Stimulated activated CD8-positive, alpha-beta memory T cell treated with anti-CD3 and anti-CD28 coated beads, Interleukin-7, amount 100 ng/mL, for 1 hour (primary cell): ENCODE results near the gene KCTD3.

Experiments used
- DNase-seq, 2 donors: peaks; one replicate each; pipeline ENCODE4 v3.0.0-alpha.2; 2020; ENCODE audit warnings: low read depth in 2 of 2

The KCTD3 gene

DNA sequence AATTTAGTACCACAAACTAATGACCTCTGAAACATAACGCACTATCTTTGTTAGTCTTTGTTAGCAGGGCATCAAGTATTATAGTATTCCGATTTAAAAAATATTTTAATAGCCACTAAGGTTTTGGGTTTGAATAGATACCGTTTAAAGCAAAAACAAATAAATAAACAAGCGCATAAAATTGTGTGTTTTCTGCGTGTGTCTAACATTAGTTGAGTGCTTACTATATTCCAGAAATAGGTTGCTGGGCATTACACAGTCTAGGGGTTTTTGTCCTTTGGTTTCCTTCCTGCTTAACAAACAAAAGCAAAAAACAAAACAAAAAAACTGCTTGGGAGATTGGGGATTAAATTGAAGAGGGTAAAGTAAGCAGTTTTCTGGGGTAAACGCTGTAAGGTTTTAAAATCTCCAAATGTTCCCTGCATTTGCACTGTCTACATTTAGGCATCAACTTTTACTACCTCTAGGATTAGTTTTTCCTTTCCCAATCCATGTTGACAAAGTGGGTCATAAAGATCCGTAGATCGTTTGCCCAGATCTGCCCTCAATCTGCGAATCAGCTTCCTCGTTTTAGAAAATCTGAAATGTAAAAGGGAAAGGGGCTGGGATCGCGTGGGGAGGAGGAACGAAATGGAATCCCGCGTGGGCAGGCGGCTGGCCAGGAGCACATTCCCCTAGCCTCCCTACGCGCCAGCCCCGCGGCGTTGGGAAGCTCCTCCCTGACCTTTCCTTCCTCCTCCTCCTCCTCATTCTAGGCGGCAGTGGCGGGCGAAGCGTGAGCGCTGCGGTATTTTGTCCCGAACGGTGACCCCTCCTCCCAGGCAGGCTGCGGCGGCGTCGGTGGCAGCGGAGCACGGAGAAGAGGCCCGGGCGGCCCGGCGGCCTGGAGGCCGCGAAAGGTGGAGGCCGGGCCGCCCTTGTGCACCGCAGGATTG lies at the start of gene KCTD3:
Gene KCTD3, plus strand, starts transcription at position 749 of the 935 bp plus-strand sequence. CDS start 382 bp downstream, outside the sequence.
- no peak for DNase-seq

GRCh38 chr1:215517441-215517891 lies 49.6 kb upstream of the KCTD3 start:
- DNase-seq, result no peak

- DNase-seq, result no peak
Observed at GRCh38 chr1:215518594-215518993, 48.5 kb upstream of the KCTD3 start.

- no peak for DNase-seq
Observed at GRCh38 chr1:215521279-215521678, 45.8 kb upstream of the KCTD3 start.

- no peak for DNase-seq
Observed at GRCh38 chr1:215523128-215523861, 43.8 kb upstream of the KCTD3 start.

DNA sequence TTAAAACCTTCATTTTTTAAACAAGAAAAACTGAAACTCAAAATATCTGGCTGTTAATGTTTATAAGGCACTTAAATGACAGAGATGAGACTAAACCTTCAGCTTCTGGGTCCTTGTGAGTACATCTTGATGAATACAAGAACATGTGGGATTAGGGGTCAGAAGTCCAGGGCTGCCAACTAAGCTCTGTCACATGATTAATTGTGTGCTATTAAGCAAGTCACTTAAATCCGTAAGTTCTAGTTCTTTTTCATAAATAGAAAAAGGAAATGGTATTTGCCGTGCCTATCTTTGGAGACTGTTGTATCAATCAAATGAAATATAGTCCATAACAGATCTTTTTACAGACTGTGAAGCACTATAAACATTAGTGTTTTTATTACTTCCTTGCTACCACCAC lies 43.2 kb upstream of the KCTD3 start:
- no peak for DNase-seq

GRCh38 chr1:215526147-215526845 lies 40.8 kb upstream of the KCTD3 start:
- DNase-seq, result no peak

DNA sequence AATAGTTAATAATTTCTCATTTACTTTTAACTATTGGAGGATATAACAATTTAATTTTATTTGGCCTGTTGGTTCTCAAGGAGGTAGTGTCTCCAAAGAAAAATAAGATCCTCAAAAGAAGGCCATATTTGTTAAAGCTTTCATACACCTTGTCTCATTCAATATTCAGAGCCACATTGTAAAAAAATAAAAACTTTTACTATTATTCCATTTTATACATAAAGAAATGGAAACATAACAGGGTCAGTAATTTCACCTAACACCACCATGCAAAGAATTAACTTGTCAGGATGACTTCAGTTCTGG lies 40.3 kb upstream of the KCTD3 start:
- no peak for DNase-seq

GRCh38 chr1:215529111-215529510 lies 38.0 kb upstream of the KCTD3 start:
- no peak for DNase-seq

DNA sequence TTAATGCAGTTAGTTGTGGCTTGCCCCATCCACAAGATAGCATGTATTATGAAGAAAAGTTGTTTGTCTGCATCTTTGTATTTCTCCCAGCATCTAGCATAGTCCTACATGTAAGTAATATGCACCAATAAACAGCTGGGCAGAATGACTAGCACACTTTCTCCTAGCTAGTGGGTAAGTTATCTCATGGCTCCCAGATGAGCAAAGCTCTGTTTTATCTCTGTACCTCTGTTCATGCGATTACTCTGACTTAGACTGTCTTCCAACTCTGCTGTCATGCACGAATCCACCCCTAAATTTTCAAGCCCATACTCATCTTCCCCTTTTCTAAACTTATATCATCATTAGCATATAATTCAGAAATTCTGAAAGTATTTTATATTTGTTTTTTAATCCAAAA lies 37.5 kb upstream of the KCTD3 start:
- no peak for DNase-seq

DNA sequence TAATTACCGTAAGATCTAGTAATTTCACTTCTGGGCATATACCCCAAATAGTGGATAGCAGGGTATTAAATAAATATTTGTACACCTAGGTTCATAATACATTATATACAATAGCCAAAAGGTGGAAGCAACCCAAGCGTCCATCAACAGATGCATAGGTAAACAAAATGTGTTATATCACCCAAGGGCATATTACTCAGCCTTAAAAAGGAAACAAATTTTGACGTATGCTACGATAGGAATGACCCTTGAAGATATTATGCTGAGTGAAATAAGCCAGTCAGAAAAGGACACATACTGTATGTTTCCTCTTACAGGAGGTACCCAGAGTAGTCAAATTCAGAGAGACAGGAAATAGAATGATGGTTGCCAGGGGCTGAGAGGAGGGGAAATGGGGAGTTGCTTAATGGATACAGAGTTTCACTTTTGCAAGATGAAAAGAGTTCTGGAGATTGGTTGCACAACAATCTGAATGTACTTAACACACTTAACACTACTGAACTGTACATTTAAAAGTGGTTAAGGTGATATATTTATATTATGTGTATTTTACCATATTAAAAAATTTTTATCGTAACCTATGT lies 36.6 kb upstream of the KCTD3 start:
- DNase-seq, result no peak

DNA sequence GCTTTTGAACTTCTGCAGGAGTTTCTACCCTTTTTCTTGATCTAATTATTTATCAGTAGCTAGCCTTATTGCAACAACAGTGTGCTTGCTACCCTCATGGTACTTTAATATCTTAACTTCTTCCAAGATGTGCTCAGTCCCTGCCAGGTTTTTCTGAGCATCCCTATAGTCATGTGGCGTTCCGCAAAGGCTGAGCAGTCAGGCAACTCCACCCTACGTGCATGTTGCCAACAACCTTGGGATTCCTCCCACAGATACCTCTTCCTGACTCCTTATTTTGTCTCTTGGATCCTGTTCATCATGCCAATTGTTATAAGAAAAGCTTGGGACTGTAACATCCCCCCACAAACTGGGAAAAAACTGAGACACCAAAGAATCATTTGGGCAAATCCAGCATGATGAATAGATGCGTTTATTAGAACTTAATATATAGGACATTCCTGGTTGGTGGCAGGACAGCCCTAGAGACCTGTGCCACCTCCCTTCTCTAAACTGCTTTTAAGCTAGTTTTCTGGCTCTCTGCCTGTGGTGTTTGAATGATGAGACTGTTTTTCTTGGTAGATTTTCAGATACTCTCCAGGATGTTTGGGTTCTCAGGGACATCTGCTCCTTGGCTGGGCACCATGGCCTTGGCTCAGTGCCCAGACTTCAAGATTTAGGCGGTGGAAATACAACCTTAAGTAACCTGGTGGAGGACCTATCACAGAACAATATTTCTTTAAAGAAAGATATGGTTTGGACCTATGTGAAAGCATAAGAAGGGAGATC lies 27.1 kb upstream of the KCTD3 start:
- no peak for DNase-seq

- DNase-seq, result no peak
Observed at GRCh38 chr1:215542301-215542700, 24.8 kb upstream of the KCTD3 start.

GRCh38 chr1:215543191-215543606 lies 23.9 kb upstream of the KCTD3 start:
- no peak for DNase-seq

- DNase-seq, result no peak
Observed at GRCh38 chr1:215543806-215544205, 23.3 kb upstream of the KCTD3 start.

DNA sequence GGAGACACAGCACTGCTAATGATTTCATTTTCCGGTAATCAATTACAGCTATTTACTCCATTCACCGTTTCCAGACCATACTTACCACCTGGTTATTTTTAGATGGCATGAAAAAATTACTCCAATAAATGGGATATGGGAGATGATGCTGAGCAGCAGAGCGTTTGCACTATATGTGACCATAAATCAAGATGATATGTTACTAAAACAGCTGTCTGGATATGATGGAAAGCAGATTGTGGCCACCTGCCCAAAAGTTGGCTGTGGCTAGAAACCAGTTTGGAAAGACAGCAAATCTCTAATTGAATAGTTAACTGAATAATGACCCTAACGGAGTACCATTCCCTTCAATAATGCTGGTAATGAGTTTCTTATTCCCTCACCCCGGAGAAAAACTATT lies 22.5 kb upstream of the KCTD3 start:
- DNase-seq, result no peak

DNA sequence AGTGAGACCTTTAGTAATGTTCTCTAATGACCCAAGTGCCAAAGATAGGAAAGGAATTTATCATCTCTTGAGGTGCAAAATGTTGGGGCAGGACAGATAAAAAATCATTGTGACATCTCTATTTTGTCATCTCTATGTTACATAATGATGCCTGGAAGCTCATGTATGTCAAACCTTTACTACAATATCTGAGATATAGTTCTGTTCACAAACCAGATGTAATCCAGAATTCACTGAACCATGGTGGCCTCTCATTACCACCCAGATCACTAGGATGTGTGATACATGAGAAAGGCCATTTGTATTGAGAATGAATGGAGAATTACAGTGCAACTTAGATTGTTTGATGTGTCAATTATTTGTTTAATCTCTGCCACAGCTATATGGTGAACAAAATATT lies 22.0 kb upstream of the KCTD3 start:
- DNase-seq, result no peak

DNA sequence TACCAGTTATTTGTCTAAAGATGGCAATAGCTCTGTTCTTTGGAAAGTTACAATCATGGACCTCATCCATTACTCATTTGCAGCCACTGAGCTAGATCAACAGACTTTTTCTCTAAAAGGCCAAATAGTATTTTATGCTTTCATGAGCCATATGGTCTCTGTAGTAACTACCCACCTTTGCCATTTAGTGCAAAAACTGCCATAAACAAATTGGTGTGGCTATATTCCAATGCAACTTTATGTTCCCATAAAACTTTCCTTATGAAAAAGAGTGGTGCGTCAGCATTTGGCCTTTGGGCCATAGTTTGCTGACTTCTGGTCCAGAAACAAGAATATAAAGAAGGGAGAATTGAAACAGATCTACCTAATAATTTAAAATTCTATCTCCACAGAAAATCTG lies 20.1 kb upstream of the KCTD3 start:
- no peak for DNase-seq

- DNase-seq, result no peak
Observed at GRCh38 chr1:215551806-215552205, 15.3 kb upstream of the KCTD3 start.

- no peak for DNase-seq
Observed at GRCh38 chr1:215554865-215555264, 12.2 kb upstream of the KCTD3 start.

GRCh38 chr1:215555531-215555930 lies 11.6 kb upstream of the KCTD3 start:
- no peak for DNase-seq
